Fibroblast of the aortic adventitia (primary cell): ENCODE data around the gene TIMP2. TPM values are rescaled to one million over a fixed set of nuclear protein-coding genes. Genes with fewer than 3 reads are reported as not detected.
A peak's percentile ranks its signal among the peaks of the same experiment; 100 is the strongest.
"Not testable (repeated sequence)": the region's sequence is repeated elsewhere in the genome, so short reads cannot be mapped to it uniquely, and the experiment has no call there.

ENCODE experiments used
- DNase-seq: peaks from one replicate; pipeline ENCODE4 v3.0.0-alpha.2; 2010; ENCODE audit warnings: low read depth
- H3K4me3 ChIP-seq: 2 replicates; pipeline ENCODE4 v1.5.1; 2011; ENCODE audit warnings: low read depth, mild to moderate bottlenecking, control low read depth, low read length, moderate library complexity
- total RNA-seq: library from RNA; depleted of rRNA; stranded (reverse); fragments of >200 nt; gene quantifications from 2 replicates; pipeline ENCODE4 v1.2.3, GENCODE V29; 2012; ENCODE audit warnings: low replicate concordance
- TF ChIP-seq, protein P1 (sequence below): IDR thresholded peaks from 2 replicates; pipeline ENCODE4 v1.5.1; 2011; ENCODE audit warnings: mild to moderate bottlenecking, low read length, control low read depth, inconsistent platforms; ENCODE audit not compliant: insufficient read depth

TIMP2 gene
- total RNA-seq, 1 donor: 180 TPM

DNA sequence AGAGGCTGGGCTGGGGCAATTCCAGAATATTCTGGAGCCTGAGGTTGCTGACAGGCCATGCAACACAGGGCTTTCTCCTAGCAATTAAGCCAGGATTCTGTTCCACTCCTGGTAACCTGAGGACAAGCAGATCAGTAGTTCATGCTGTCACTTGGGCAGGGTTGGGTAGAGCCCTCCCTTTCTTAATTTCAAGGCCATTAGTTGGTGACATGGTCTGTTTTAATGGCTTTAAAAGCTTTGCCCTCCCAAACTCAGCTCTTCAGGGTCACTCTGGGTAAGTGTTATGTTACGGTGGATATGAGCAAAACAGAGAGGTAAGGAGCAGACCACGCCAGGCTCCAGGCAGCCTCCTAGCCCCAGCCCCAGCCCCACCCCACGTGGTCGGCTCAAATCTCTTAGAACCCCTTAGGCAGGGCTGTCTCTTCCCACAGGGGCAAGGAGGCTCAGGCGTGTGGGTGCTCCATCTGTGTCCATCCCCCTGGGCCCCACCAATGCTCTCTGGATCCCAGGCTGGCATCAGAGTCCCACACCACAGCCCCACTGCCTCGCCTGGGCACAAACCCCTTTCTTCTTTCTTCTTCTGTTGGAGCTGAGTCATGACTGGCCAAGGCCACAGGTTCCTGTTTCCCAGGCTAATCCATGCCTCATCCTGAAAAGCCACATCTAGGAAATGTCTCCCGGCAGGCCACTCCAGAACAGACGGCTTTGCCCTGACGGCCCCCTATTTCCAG, 49.7 kb downstream of the TIMP2 start:
- H3K4me3 ChIP-seq: no peak overlapping the region
- peak; percentile 26 for DNase-seq
- TF ChIP-seq, protein P1, sequence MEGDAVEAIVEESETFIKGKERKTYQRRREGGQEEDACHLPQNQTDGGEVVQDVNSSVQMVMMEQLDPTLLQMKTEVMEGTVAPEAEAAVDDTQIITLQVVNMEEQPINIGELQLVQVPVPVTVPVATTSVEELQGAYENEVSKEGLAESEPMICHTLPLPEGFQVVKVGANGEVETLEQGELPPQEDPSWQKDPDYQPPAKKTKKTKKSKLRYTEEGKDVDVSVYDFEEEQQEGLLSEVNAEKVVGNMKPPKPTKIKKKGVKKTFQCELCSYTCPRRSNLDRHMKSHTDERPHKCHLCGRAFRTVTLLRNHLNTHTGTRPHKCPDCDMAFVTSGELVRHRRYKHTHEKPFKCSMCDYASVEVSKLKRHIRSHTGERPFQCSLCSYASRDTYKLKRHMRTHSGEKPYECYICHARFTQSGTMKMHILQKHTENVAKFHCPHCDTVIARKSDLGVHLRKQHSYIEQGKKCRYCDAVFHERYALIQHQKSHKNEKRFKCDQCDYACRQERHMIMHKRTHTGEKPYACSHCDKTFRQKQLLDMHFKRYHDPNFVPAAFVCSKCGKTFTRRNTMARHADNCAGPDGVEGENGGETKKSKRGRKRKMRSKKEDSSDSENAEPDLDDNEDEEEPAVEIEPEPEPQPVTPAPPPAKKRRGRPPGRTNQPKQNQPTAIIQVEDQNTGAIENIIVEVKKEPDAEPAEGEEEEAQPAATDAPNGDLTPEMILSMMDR: no peak

DNA sequence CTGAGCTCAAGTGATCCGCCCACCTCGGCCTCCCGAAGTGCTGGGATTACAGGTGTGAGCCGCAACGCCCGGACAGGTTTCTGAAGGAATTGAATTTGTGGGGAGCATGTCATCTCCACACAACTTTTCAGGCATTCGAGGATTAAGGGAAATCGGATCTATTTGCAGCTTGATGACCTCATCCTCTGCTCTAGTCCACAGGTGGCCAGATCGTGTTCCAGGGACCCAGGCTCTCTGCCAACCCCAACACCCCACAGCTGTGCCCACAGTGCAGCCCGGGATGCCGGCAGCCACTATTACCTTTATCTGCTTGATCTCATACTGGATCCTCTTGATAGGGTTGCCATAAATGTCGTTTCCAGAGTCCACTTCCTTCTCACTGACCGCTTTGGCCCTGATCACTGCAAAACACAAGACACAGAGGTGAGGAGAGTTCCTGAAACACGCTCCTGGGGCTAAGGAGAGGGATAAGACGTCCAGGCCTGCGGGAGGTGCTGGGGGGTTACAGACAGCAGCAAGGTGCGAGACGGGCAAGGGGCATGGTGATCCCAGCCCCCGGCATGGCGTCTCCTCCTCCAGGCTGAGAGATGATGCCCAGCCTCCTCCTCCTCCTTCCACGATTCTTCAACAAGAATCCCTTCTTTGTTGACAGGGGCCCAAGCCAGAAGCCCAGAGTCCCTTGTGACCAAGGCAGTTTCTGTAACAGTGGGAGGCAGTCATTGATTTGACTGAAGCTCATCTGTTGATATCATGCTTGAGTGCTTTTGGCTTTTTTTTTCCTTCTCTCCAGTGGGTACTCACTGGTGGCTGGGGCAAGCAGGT, 51.5 kb downstream of the TIMP2 start:
- DNase-seq: no peak

DNA sequence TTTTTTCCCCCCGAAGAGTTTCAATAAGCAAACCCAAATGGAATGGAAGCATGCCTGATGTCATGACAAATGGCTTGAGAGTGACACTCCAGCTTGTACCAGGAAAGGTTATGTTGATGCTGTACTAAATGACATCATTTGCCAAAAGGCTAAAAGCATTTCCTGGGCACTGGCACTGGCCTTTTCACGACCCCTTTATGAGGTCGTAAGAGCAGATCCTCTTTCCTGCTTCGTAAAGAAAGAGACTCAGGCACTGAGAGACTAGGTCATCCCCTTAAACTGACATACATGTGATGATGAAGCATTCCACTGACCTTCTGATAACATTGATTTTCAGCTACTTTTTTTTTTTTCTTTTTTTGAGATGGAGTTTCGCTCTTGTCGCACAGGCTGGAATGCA, 52.7 kb downstream of the TIMP2 start:
- DNase-seq: no peak
- H3K4me3 ChIP-seq: no peak overlapping the region
- TF ChIP-seq, protein P1: no peak

More for the DNA sequence above, 51.5 kb downstream of the TIMP2 start:
- H3K4me3 ChIP-seq: no peak overlapping the region
- TF ChIP-seq, protein P1: no peak

DNA sequence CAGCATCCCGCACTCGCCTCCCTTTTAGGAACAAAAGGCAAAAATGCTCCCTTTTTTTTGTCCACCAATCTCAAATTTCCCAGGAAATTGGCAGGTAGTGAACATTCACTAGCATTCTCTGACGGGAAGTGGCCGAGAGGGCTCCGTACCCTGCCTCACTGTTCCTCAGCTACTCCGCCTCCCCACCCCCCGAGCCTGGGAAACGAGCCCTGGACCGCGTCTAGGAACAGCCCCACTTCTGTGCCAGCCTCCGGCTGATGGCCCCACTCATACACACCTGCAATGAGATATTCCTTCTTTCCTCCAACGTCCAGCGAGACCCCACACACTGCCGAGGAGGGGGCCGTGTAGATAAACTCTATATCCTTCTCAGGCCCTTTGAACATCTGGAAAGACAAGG, 54.6 kb downstream of the TIMP2 start:
- H3K4me3 ChIP-seq: no peak overlapping the region
- TF ChIP-seq, protein P1: no peak
- no peak for DNase-seq

DNA sequence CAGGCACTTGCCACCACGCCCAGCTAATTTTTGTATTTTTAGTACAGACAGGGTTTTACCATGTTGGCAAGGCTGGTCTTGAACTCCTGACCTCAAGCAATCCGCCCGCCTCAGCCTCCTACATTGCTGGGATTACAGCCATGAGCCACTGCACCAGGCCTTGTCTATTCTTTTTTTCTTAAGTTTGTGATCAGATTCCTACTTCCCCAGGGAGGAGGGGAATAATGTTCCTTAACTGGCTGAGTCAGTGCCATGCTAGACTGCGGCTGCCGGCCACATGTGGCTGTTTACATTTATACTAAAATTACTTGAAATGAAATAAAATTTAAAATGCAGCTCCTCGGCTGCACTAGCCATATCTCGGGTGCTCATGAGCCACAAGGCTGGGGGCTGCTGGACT, 56.8 kb downstream of the TIMP2 start:
- DNase-seq: peak; percentile 54
- no peak overlapping the region for H3K4me3 ChIP-seq
- TF ChIP-seq, protein P1: no peak

DNA sequence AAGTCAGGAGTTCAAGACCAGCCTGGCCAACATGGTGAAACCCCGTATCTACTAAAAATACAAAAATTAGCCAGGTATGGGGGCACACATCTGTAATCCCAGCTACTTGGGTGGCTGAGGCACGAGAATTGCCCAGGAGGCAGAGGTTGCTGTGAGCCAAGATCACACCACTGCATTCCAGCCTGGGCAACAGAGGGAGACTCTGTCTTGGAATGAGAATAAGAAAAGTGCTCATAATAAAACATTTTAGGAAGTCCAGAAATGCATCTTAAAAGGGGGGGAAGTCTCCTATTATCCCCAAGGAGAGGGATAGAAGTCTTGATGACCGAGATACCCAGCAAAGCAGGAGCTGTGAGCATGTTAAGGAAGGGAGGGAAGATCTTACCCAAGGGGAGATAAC, 58.1 kb downstream of the TIMP2 start:
- DNase-seq, H3K4me3 ChIP-seq: not testable (repeated sequence)

DNA sequence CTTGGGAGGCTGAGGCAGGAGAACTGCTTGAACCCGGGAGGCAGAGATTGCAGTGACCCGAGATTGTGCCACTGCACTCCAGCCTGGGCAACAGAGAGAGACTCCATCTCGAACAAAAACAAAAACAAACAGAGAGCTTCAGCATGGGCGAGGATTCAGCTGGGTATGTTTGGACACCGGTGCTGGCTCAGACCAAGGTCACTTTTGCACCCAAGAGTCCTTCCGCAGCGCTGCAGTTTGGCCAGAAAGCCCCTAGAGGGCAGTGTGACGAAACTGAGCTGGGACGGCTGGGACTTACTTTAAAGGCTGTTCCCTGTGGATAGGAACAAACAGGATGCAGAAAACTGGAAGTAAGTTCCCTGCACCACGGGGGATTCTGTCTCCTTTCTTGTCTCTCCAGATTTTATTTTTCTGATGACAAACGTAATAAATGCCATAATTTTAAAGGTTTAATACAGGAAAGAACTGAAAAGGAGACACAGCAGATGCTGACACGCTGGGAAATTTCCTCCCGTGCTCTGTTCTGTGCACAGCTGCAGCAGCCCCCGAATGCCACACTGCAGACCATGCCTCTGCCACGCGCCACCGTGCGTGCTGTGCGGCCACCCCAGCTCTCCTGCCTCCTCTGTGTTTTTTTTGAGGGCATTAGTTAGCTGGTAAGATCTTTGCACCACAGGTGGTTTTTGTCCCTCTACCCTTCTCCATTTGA, 59.4 kb downstream of the TIMP2 start:
- TF ChIP-seq, protein P1: peak; percentile 91
- peak; percentile 83 for DNase-seq
- no peak overlapping the region for H3K4me3 ChIP-seq
